NCI-H1694 (cell line): ENCODE measurements around the gene CEP170B.
"Not testable (repeated sequence)": the region's sequence is repeated elsewhere in the genome, so short reads cannot be mapped to it uniquely, and the experiment has no call there.

Experiments
- DNase-seq: peaks from one replicate; lab custom pipeline; 2025; lab: John Stamatoyannopoulos, UW

CEP170B gene

GRCh38 chr14:104865081-104865630, at the start of gene CEP170B:
Gene CEP170B, plus strand, starts transcription at chr14:104865268. Its CDS starts 3,183 bp downstream, at chr14:104868451.
- DNase-seq, result no peak

DNA sequence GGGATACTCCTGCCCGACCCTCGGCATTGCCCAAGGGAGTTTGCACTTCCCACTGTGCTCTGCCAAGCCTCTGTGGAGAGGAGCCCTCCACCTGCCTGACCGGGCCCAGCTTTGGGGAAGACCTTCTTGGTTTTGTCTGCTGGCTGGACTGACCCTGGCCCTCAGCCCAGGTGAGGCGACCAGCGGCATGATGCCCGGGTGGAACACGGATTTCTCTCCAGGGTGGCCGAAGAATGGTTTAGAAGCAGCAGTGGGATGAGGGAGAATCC, 48.5 kb upstream of the CEP170B start:
- no peak for DNase-seq

- DNase-seq, result no peak
Measured at GRCh38 chr14:104817930-104818713, 46.9 kb upstream of the CEP170B start.

GRCh38 chr14:104818714-104819161, 46.3 kb upstream of the CEP170B start:
- DNase-seq, result no peak

DNA sequence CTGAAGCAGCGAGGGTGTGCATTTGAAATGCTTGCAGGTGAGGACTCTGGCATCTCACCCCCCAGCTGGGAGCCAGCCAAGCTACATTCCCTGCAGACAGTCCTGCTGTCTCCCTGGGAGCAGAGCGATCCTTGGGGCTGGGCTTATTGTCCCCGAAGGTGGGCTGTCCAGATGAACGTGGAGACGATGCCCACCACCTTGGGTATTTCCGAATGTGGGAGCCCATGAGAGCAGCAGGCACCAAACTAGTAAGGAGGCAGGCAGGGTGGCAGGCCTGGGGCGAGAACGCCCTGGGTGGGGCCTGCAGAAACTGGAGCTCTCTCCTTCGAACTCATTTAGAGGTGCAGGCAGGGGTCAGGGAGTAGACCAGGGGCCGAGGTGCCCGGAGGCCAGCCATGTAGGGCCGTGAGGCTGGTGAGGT, 45.7 kb upstream of the CEP170B start:
- DNase-seq, result no peak

GRCh38 chr14:104820669-104821228, 44.3 kb upstream of the CEP170B start:
- peak; percentile 80 for DNase-seq

DNA sequence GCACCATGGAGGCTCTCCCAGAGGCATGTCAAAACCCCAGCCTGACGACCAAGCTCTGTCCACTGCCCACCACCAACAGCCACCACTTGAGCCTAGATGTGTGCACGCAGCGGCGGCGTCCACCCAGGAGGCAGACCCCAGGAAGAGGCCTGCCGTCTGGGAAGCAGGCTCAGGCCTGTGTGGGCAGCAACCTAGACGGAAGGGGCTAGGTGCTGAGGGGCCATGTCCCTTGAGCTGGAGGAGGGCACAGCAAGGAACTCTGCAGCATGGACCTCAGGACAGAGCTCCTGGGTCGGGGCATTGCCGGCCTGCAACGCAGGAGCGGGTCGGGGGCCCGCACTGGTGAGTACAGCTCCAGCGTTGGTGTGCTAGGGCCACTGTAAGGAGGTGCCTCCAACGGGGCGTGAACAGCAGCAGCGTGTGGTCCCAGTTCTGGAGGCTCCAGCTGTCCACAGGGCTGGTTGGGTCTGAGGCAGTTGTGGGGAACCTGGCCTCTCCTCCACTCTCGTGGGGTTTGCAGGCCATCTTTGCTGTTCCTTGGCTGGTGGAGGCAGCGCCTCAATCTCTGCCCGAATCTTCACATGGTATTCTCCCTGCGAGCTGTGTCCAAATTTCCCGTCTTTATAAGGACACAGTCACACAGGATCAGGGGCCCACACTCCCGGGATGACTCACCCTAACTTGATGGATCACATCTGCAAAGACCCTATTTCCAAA, 43.7 kb upstream of the CEP170B start:
- DNase-seq, result no peak

DNA sequence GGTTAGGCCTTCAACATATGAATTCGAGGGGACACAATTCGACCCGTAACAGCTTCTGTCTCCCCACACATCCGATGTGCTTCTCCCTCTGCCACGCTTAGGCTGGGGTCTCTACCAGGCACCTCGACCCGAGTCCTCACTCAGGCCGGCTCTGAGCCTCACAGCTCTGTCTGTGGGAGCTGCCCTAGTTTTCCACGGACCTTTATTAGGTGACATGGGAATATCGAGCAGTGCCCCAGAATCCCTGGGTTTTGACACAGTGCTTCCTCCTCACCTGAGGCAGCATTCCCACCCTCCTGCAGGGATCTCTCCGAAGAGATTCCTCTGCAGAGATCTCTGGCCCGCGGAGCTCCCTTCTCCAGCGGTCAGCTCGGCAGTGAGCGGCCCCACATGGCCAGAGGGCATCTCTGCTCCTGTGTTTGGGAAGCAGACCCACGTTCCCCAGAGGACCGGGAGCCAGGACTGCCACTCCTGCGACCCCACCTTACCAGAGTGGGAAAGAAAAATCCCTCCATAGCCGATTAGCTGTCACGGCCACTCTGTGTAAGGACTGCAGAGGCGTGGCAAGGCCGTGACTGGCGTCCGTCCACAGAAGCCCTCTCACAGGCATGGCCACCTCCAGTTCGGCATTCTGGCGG, 43.0 kb upstream of the CEP170B start:
- DNase-seq, result no peak

DNA sequence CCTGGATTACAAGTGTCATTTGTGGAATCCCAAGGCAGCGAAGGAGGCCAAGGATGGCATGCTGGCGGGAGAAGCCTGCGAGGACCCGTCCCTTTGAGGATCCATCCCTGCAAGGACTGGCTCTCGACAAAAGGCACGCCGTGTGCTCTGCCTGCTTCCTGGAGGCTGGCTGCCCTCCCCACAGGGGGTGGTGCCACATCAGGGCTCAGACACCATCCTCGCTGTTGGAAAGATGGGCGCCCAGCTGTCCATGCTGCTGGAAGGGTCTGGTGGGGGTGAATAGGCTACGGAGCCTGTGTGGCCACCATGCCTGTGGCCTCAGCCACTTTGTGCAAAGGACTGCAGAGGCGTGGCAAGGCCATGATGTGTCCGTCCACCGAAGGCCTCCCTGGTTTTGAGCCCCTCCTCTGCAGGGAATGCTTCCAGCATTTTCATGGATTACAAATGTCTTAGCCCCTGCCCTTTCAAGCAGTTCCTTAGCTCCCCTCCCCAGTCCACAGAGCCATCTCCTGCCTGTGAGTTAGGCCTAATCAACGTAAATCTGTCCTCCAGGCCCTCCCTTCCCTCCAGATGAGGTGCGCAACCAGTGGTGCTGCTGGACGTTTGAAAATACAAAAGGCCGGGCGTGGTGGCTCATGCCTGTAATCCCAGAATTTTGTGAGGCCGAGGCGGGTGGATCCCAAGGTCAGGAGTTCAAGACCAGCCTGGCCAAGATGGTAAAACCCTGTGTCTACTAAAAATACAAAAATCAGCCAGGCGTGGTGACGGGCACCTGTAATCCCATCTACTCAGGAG, 42.0 kb upstream of the CEP170B start:
- DNase-seq, result no peak

DNA sequence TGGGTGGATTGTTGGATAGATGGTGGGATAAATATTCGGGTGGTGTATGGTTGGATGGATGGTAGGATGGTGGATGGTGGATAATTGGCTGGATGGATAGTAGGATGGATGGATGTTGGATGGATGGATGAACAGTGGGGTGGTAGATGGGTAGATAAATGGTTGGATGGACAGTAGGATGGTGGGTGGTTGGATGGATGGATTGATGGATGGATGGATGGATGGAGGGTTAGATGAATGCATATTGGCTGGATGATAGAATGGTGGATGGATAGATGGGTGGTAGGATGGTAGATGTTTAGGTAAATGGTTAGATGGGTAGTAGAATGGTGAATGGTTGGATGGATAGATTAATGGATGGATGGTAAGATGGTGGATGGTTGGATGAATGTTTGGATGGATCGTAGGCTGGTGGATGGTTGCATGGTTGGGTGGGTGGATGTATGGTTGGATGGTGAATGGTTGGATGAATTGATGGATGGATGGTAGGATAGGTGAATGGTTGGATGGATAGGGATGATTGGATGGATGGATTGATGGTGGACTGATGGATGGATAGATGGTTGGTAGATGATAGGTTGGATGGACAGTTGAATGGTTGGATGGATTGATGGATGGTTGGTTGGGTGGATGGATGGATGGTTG, 40.6 kb upstream of the CEP170B start:
- DNase-seq, result no peak

DNA sequence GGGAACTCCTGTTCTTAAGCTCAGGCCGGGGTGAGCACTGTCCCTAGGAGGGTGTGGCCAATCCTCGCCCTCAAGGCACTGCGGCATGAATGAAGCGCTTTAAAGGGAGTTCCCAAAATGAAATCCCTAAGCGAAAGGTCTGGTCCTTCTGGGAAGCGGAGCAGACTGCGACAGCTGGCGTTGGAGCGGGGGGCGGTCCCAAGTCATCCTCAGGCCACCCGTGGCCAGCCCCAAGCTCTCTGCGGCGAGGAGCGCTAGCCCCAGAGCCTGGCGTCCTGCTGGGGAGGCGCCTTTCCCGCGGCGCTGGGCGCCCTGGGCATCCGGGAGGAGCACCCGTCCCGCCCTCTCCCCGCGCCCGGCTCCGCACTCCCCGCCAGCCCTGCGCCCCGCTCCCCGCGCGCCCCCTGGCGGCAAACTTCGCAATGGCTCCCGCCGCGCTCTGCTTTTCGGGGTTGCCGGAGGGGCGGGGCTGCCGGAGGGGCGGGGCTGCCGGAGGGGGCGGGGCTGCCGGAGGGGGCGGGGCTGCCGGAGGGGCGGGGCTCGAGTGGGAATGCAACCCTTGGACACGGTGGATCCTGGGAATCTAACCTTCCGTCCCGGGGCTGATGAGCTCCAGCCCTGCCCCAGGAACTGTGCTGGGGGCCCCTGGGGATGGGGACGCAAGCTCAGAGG, 38.7 kb upstream of the CEP170B start:
- DNase-seq, result peak; percentile 84

GRCh38 chr14:104826861-104827176, 38.2 kb upstream of the CEP170B start:
- no peak for DNase-seq

DNA sequence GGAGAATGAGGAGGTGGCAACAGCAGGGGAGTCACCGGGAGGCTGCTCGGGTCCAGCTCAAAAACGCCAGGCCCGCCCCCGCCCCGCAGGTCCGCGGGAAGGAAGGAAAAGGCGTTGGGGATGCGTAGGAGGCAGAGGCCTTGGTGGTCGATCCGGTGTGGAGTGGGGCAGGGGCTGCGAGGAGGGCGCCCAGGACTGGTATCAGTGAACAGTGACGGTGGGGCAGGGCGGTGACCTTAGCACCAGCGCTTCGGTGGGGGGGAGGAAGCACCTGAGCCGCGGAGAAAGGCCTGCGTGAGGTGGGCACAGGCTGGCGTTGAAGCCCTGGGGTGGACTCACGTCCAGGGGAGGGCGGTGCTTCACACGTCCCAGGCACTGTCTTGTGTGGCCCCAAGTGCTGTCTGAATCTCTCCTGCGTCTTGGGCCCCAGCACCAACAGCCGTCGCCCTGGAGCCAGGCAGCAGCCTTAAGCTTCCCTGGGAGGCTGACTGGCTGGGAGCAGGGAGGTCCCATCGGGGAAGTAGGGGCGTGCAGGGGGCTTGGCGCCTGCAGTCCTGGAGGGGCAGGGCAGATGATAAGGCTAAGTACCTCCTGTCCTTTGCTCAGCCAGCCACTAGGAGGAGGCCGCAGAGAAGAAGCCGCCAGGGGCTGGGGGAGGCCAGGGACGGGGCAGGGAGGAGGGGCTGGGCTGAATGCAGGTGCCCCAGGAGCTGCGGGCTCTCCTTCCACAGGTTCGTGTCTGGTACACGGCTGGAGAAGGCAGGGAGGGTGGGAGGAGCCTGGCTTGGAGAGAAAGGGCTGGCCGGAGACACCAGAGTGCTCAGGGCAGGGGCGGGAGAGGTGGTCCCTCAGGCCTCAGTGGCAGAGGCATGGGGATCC, 37.7 kb upstream of the CEP170B start:
- DNase-seq, result no peak

- DNase-seq, result no peak
Measured at GRCh38 chr14:104830781-104831180, 34.3 kb upstream of the CEP170B start.

DNA sequence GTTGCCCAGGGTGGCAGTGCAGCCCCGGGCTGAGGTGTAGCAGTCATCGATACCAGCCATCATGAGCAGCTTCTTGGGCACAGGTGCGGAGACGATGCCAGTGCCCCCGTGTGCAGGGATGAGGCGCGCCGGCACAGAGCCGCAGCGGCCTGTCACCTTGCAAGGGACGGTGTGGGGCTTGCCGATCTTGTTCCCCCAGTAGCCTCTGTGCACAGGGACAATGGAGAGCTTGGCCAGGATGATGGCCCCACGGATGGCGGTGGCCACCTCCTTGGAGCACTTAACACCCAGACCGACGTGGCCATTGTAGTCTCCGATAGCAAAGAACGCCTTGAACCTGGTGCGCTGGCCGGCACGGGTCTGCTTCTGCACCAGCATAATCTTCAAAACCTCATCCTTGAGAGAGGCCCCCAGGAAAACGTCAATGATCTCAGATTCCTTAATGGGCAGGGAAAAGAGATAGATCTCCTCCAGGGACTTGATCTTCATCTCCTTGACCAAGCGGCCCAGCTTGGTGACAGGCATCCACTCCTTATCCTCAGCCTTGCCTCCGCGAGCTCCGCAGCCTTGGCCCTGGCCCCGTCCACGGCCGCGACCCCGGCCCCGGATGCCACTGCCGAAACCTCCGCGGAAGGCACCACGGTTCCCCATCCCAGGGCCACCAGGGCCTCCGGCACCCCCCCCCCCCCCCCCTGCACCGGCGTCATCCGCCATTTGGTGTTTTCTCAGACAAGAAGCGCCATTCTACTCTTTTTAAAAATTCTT, 28.7 kb upstream of the CEP170B start:
- DNase-seq, result not testable (repeated sequence)

DNA sequence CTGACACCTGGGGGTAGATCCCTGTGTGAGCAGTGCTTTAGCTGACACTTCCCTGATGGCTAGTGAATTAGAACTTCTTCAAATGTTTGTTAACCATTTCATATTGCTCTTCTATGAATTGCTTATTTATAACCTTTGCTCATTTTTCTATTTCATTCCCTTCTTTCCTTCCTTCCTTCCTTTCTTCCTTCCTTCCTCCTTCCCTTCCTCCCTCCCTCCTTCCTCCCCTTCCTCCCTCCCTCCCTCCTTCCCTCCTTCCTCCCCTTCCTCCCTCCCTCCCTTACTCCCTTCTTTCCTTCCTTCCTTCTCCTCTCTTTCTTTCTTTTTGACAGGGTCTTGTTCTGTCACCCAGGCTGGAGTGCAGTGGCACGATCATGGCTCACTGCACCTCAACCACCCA, 23.3 kb upstream of the CEP170B start:
- DNase-seq, result no peak

DNA sequence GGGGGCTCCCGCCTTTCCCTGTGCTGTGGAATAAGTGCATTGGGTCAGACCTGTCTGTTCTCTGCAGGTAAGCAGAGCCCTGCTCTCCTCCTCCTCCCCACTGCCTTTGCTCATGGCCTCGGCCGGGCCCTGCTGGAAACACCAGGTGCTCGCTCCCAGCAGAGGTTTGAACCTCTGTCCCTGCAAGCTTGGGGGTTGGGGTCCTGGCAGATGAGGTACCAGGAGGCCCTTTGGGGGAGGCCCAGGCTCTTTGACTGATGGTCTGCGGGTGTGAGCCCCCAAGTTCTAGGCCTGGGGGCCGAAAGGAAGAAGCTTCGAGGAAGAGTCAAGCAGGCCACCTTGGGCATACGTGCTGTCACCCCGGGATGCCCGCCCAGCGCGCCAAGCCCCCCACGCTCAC, 22.1 kb upstream of the CEP170B start:
- DNase-seq, result no peak

- no peak for DNase-seq
Measured at GRCh38 chr14:104843442-104844305, 21.4 kb upstream of the CEP170B start.
